ENCODE data around the gene HOXA3.

DNA sequence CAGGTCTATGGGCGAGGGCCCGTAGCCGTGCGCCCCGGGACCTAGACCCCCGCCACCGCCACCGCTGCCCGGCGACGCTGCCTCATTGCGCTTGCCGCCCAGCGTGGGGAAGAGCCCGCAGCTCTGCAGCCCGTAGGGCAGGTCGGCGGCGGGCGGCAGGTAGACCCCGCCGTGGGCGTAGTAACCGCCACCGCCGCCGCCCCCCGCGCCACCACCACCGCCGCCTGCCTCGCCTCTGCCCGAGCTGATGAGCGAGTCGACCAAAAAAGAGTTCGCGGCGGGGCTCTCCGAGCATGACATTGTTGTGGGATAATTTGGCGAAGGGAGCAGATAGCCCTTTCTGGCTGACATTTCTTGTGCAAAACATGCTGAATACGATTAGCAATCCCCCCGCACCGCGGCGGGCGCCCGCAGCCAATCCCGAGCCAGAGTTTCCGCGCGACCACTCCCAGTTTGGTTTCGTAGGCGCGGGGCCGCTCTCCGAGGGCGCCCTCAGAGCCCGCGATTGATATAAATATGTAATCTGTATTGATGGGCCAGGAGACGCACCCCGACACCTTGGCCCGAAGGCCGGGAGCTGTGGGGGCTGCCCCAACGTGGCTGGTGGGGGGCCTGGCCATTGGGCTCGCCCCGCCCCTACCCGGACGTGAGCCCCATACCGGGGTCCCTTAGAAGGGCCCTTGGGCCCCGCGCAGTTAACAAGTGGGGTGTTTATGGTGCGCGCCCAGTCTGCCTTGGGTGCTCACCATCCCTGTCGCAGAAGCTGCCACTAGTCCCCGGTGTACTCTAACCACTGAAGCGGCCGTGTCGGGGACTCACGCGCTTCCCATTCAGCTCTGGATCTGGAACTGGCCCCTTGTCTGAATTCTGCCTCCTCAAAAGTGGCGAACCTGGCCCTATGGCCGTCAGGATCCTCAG lies 21.8 kb upstream of the HOXA3 start, which contains the start of gene HOXA10:
- TF ChIP-seq, protein P1, sequence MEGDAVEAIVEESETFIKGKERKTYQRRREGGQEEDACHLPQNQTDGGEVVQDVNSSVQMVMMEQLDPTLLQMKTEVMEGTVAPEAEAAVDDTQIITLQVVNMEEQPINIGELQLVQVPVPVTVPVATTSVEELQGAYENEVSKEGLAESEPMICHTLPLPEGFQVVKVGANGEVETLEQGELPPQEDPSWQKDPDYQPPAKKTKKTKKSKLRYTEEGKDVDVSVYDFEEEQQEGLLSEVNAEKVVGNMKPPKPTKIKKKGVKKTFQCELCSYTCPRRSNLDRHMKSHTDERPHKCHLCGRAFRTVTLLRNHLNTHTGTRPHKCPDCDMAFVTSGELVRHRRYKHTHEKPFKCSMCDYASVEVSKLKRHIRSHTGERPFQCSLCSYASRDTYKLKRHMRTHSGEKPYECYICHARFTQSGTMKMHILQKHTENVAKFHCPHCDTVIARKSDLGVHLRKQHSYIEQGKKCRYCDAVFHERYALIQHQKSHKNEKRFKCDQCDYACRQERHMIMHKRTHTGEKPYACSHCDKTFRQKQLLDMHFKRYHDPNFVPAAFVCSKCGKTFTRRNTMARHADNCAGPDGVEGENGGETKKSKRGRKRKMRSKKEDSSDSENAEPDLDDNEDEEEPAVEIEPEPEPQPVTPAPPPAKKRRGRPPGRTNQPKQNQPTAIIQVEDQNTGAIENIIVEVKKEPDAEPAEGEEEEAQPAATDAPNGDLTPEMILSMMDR (conservative IDR thresholded peaks at IDR 0.05; ENCODE audit: low read depth, low read length), result no peak
- no peak for TF ChIP-seq EZH2 (IDR thresholded peaks at IDR 0.05; ENCODE audit: low read length, unreplicated experiment)
- TF ChIP-seq EZH2phosphoT487 (IDR thresholded peaks at IDR 0.05; ENCODE audit: borderline replicate concordance, low read length), result no peak

Measured in PC-3 (cell line).